GM19043 (cell line): ENCODE measurements around the gene ARX.

ENCODE experiments used
- ATAC-seq: cut with Tn5 transposase; IDR thresholded peaks from one replicate; pipeline ENCODE4 v1.9.1; 2021; ENCODE audit warnings: low read depth; ENCODE audit not compliant: unreplicated experiment

The ARX gene

GRCh38 chrX:25003066-25003849 lies 12.5 kb downstream of the ARX start:
- no peak for ATAC-seq

- no peak for ATAC-seq
Observed at GRCh38 chrX:25002661-25003020, 13.1 kb downstream of the ARX start.

DNA sequence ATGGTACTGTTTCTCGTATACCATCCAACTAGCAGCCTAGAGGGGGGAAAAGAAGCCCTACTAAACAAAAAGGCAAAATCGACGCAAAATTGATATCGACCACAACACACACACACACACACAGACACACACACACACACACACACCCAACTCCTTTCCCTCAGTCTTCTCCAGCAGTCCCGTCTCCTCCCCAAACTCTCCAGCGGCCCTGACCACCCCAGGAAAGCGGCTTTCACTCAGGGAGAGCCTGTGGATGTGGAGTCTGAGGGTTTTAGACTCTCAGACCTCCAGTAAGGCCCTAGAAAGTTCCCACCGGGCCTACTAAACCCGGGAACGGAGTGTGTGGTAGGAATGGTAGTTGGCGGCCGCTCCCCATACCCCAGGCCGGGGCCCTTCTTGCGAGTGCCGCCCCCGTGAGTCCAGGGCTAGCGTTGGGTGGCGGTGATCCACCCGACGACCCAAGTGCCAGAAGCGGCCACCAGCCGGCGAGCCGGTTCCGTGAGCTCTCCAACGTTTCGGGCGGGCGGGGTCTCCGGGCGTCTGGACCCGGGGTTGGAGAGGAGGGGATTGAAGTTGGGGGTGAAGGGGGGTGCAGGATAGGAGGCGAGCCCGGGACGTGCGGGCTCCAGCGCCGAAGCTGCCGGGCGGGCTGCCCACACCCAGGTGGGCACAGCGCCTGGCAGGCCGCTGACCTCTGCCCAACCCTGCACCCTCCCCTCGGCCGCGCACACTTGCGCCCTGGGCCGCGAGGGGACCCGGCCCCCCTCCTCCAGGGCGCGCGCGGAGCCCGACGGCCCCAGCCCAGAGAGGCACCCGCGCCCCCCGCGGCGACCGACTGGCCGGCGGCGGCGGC lies 13.7 kb downstream of the ARX start:
- no peak for ATAC-seq

DNA sequence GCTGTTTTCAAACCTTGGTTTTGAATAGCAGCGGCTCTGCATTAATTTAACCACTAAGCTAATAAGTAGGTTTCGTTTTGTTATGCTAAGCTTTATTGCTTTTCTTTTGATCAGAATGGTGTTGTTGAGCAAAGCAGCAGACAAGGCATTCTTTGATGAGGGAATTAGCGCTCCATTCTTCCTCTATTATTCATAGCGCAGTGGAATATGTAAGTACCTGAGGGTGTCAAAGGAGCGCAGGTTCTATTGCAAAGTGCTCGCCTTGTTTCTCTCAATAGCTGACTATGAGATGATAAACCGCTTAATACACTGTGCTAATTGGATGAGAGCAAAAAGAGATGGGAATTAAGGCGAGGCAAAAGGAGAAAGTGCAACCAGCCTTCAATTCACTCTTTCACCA lies 16.3 kb downstream of the ARX start:
- no peak for ATAC-seq

DNA sequence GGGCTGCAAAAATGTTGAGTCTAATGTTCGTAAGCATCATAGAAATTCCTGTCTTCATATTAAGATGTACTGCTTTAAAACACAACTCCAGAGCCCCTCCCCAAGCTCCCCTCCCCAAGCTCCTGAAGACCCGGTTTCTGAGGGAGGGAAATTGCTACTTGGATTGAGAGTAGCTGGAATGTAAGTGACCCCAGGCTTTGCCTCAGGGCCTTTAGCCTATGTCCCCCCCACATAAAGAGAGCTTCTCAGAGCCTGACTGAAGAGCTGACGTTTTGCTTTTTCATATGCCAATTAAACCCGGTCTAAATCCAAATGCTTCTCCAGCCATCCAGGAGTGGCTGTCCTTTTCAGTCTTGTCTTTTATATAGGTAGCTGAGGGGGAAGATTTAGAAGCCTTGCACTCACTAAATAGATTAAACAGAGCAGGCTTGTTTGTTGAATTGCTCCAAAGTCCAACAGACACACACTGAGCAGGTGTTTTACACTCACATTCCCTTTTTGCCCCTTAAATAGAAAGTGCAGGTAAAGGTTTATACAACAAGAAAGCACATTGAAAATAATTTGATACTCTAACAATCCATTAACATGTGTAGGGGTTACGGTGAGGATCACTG lies 19.6 kb downstream of the ARX start:
- ATAC-seq: no peak

GRCh38 chrX:24993879-24994278 lies 21.9 kb downstream of the ARX start:
- no peak for ATAC-seq

DNA sequence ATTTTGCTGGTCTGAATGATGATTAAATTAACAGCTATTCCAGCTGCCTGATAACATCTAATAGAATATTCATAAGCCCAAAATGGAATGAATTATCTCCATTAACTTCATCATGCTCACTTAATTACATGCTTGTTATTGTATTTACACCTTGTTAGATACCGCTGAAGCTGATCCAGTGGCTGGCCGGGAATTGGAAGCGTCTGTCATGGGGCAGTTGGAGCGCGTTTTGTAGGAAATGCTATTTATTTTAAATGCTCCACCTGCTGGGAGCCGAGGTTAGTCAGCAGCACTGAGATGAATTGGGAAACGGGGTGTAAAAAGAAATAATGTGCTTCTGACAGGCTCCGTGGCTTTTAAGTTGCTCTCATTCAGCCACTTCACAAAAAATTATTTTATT lies 25.2 kb downstream of the ARX start:
- no peak for ATAC-seq

GRCh38 chrX:24988314-24988713 lies 27.5 kb downstream of the ARX start:
- ATAC-seq: no peak

GRCh38 chrX:24987731-24988130 lies 28.0 kb downstream of the ARX start:
- ATAC-seq: no peak

- ATAC-seq: no peak
Observed at GRCh38 chrX:24985120-24985519, 30.6 kb downstream of the ARX start.

DNA sequence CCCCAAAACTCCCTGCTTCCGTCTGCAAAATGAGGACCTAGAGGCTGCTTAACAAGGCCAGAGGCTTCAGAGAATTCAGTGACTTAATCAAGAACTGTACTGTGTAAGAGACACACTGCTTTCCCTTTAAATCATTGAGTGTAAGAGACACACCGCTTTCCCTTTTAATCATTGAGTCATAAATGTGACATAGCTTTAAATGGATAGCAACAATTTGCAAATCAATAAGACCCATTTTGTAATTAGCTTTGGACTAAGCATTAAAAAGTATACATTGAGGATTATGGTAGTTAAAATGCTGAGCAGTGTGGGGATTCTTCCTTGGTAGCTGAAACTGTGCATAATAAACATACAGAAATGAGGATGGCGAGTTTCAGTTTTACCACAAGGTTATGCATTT lies 31.8 kb downstream of the ARX start:
- no peak for ATAC-seq

- ATAC-seq: no peak
Observed at GRCh38 chrX:24982306-24982965, 33.3 kb downstream of the ARX start.

- no peak for ATAC-seq
Observed at GRCh38 chrX:24981030-24981429, 34.7 kb downstream of the ARX start.

DNA sequence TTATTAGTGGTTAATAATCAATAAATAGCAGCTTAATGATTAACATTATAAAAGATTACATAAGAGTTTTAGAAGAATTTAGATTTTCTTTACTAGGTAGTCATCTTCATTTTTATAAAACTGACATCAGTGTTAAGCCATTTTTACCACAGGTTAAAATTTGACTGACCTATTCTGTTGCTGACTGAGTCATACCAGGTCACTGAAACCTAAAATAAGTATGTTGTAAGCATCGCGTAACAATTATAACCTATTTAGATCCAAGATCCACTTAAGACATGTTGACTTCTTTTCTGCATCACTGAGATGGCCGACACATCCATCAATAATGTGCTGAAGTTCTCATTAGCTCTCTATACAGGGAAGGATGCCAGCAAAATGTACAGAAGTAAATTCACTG lies 36.7 kb downstream of the ARX start:
- no peak for ATAC-seq

DNA sequence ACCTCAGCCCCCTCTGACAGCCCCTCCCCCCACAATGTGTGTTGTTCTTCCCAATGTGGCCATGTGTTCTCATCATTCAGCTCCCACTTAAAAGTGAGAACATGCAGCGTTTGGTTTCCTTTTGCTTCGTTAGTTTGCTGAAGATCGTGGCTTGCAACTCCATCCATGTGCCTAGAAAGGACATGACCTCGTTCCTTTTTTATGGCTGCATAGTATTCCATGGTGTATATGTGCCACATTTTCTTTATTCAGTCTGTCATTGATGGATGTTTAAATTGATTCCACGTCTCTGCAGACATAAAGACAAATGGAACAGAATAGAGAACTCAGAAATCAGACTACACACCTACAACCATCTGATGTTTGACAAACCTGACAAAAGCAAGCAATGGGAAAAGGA lies 46.0 kb downstream of the ARX start:
- ATAC-seq: no peak

- no peak for ATAC-seq
Observed at GRCh38 chrX:24965372-24965771, 50.4 kb downstream of the ARX start.

GRCh38 chrX:24963823-24964222 lies 51.9 kb downstream of the ARX start:
- no peak for ATAC-seq

- ATAC-seq: no peak
Observed at GRCh38 chrX:24961809-24962208, 54.0 kb downstream of the ARX start.

GRCh38 chrX:24956828-24957227 lies 58.9 kb downstream of the ARX start:
- ATAC-seq: no peak

- no peak for ATAC-seq
Observed at GRCh38 chrX:24955372-24955930, 60.3 kb downstream of the ARX start.

DNA sequence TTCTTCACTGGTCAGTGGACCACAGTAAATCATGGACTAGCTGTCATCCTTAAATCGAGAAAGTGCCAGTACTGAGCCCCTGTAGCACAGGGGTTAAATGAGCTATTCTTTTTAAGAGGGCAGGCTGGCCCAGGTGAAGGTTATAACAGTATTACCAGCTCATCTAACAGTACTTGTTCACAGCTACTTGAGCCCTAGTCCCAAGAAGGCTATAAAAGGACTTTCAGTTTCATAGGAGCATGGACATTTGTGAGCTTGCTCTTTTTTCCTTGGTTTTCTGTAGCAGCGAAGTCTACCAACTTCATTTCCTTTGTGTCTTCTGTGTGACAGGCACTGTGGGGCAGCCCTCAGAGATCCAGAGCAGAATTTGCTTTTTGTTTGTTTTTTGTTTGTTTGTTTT lies 61.0 kb downstream of the ARX start:
- ATAC-seq: no peak
